GM21381 (cell line): Measurements from ENCODE around the gene PGAP6.
"Not testable (repeated sequence)": the region's sequence is repeated elsewhere in the genome, so short reads cannot be mapped to it uniquely, and the experiment has no call there.

Source experiments
- ATAC-seq: cut with Tn5 transposase; IDR thresholded peaks from one replicate; pipeline ENCODE4 v1.9.1; 2021; ENCODE audit warnings: mild to moderate bottlenecking, moderate library complexity; ENCODE audit not compliant: unreplicated experiment

The PGAP6 gene

DNA sequence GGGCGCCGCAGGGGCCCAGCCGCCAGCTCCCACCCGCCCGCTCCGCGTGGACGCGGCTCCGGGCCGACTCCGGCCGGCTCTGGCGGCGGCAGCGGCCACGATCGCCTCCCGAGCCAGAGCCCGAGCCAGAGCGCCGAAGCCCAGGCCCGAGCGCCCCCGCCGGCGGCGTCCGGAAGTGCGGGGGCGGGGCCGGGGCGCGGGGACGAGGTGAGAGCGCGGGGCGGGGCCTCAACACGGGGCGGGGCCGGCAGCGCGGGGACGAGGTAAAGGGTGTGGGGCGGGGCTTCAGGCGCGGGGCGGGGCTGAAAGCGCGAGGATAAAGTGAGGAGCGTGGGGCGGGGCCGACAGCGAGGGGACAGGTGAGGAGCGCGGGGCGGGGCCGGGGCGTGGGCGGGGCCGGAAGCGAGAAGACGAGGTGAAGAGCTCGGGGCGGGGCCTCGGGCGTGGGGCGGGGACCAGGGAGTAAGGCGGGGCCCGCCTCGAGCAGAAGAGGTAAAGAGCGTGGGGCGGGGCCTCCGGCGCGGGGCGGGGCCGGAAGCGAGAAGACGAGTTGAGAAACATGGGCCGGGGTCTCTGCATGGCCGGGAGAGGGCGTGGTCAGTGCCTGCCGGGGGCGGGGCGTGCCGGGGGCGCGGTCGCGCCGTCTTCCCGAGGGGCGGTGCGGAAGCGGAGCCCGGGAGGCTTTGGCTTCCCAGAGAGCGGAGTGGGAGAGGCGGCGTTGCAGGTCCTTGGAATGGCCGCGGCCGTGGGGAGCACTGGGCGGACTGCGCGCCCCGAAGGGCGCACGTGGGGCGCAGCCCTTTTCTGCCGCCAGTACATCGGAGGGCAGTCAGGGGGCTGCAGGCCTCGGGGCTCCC is 29.0 kb downstream of the PGAP6 start, which contains the start of gene AXIN1:
Gene AXIN1 (minus strand): TSS at position 177 of the 857 bp plus-strand sequence. CDS start 5,698 bp downstream, outside the sequence.
- ATAC-seq = peak; percentile 51

DNA sequence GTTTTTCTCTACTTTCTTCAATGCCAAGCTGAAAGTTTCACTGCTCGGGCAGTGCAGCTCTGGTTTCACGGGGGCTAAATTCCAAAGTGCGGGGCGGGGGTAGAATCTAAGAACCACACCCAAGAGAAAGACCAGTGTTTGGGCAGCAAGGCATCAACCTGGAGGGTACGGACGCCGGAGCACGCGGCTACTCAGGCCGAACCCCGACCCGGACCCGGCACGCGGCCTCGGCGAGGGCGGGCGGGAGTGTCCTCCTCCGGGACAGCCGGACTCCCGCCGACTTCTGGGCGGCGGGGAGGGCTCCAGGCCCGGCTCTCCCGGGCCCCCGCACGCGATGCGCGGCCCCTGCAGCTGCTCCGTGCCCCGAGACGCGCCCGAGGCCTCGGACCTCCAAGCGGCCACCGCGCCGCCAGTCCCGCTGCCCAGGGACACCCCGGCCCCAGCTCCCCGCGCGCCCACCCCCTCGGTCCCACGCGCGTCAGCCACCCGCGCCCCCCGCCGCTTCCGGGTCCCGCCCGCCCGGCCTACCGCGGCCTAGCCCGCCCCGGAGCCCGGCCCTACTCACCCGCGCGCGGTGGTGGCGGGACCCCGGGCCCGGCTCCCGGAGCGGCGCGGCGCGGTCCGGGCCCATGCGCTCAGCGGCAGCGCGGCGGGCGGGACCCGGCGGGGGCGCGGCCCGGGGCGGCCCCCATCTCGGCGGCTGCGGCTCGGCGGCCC is 29.8 kb downstream of the PGAP6 start:
- ATAC-seq = peak; percentile 24

DNA sequence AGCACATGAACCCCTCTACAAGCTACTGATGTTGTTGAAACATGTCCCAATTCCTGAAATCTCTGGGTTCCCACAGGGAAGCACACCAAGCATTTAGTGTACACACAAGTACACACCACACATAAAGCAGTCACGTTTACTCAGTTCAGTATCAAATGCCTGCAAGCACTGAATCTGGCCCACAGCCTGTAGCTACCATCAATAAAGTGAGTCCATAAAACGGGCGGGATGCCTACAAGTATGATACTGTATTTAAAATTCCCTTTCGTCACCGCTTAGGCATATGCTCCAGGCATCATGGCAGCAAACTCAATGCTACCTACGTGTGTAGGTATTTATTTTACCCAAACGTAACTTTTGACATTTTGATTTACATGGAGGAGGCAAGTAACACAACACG is 31.6 kb downstream of the PGAP6 start:
- no peak for ATAC-seq

DNA sequence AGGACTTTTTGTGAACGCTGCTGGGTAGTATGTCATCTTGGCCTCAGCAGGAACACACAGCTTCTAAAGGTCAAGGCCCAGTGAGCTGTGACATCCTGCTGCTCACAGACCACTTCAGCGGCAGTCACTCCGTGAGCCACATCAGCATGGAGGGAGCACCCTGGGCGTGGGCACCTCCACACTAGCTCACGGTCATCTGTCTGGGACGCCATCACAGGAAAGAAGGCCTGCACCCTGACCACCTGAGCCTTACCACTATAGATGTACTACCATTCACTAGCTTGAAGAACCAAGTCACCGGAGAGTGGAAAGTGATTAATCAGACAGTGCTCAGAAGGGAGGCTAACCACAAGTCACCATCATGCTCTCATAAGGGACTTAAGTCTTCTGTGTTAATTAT is 32.6 kb downstream of the PGAP6 start:
- no peak for ATAC-seq

DNA sequence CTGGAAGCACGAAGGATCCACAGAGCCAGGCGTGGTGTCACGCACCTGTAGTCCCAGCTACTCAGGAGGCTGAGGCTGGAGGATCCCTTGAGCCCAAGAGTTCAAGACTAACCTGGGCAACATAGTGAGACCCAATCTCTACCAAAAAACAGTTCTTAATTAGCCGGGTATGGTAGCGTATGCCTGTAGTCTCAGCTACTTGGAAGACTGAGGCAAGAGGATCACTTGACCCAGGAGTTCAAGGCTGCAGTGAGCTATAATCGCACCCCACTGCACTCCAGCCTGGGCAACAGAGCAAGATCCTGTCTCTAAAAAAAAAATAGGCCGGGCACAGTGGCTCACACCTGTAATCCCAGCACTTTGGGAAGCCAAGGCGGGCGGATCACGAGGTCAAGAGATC is 33.3 kb downstream of the PGAP6 start:
- not testable (repeated sequence) for ATAC-seq

DNA sequence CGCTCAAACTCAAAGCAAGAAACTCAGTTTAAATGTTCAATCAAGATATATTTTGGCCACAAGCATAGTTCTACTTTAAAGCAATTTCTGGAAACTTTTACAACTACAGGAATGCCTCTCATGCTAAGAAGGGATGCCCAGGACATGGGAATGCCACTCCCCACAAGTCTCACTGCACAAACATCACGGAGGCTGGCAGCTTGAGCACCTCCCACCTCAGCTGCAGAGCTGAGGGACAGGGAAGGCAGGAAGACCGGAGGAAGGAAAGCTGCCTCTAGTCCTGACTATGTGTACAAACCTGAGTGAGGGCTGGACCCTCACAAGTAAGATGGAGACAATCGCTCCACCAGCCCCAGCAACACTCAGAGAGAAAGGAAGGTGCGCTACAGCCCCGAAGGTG is 34.6 kb downstream of the PGAP6 start:
- ATAC-seq = no peak

DNA sequence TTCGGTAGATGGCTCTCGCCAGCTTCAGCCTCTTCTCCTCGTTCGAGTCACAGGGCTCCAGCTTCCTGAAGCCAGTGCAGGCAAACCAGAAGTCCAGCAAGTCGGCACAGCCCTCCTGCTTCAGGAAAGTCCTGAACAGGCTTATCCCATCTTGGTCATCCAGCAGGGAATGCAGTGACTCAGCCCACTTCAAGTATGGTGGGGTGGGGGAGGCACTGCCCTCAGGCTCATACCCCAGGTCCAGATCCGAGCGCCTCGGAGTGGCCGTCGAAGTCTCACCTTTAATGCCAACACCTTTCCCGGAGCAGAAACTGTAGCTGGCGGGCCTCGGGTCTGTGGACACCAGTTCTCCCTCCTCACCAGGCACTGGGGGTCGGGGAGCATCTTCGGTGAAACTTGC is 35.2 kb downstream of the PGAP6 start:
- no peak for ATAC-seq

DNA sequence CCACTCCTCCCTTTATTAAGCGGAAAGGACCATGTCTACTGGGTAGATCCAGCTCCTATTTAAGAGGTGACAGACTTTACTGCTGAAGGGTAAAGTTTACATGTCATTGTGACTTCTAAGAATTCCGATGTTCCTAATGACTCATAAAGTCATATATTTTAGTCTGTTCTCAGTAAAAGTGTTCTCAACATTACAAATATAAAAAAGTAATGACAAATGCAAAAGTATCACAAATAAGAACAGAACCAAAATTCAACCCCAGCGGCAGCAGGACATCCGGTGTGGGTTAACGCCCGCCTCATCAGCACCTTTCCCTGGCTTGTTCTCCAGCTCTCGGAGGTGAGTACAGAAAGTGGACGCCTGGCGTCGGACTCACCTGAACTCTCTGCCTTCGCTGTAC is 36.0 kb downstream of the PGAP6 start:
- no peak for ATAC-seq

DNA sequence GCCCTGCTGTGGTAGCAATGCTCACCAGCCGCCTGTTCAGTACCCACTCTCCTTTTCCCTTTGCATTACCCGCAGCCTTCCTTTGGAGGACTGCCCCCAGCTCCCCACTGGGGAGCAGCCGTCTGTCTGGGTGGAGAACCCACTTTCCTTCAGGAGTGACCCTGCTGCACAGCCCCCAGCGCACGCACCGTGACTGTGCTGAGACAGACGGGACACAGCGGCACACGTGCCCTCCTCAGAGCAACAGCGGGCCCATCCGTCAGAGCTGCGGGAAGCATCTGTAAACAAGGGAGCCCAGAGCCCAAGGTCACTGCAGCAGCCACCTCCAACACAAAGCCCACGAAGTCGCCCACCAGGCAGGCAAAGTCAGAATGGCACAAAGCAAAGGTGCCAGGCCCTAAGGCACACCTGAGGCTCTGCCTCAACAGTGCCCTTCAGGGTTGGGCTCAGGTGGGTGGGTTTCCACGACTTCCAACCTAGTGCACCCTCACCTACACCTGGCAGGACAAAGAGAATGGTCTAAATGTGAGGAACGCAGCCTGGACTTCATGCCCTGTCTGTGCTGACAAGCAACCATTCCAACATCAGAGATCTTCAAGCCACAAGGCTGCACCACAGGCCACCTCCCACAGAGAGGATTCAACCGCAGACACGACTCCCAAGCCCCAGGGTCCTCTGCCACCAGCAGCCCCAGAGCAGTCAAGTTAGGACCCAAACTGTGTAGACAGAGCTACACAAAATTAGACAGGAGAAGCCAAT is 39.1 kb downstream of the PGAP6 start:
- ATAC-seq = no peak

DNA sequence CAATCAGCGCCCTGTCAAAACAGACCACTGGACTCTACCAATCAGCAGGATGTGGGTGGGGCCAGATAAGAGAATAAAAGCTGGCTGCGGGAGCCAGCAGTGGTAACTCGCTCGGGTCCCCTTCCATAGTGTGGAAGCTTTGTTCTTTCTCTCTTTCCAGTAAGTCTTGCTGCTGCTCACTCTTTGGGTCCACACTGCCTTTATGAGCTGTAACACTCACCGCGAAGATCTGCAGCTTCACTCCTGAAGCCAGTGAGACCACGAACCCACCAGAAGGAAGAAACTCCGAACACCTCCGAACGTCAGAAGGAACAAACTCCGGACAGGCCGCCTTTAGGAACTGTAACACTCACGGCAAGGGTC is 39.8 kb downstream of the PGAP6 start:
- not testable (repeated sequence) for ATAC-seq

DNA sequence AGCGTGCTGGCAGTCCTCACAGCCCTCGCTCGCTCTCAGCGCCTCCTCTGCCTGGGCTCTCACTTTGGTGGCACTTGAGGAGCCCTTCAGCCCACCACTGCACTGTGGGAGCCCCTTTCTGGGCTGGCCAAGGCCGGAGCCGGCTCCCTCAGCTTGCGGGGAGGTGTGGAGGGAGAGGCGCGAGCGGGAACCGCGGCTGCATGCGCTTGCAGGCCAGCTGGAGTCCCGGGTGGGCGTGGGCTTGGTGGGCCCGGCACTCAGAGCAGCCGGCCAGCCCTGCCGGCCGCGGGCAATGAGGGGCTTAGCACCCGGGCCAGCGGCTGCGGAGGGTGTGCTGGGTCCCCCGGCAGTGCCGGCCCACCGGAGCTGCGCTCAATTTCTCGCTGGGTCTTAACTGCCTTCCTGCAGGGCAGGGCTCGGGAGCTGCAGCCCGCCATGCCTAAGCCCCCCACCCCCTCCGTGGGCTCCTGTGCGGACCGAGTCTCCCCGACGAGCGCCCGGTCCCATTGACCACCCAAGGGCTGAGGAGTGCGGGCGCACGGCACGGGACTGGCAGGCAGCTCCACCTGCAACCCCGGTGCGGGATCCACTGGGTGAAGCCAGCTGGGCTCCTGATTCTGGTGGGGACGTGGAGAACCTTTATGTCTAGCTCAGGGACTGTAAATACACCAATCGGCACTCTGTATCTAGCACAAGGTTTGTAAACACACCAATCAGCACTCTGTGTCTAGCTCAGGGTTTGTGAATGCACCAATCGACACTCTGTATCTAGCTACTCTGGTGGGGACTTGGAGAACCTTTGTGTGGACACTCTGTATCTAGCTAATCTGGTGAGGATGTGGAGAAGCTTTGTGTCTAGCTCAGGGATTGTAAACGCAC is 40.4 kb downstream of the PGAP6 start:
- ATAC-seq = not testable (repeated sequence)

DNA sequence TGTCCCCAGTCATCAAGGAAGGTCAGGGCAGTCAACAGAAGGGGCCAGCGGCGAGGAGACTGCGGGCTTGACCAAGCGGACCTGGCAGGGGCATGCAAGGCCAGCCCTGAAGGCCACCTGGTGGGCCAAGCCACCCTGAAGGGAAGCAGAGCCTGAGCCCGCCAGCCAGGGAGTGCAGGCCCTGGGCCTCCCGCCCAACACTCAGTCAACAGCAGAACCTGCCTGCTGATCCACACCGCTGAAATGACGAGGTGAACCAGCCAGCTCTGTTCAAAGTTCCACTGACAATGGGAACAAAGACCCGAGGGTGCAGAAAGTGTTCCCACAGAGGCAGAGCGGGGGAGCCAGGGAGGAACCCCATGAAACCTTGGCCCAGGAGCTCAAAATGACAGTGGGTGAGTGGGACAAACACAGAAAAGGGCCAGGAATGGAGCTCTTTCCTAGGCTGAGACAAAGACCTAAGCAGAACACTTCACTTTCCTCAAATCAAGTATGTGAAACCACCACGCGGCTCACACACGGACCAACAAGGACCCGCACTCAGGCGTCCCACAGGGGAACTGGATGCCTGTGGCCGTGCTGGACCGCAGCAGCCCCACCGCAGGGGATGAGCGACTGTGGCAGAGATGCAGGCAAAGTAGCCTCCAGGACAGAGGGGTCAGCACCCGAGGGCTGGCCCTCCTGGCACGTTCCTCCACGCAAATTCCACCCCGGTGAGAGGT is 41.2 kb downstream of the PGAP6 start:
- no peak for ATAC-seq

DNA sequence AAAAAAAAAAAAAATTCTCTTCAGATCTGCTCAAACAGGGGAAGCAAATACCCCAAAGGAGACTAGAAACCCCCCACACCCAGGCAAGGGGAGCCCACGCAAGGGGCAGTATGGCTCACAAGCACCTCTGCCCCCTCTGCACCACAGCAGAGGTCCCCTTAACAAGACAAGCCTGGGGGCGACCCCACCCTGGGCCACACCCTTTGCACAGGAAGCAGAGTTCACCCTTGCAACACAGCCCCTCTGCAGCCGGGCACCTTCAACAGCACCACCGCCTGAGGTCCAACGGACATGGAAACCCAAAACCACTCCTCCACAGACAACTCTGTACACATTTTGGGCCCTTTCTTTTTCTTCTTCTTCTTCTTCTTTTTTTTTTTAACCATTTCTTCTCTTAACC is 42.1 kb downstream of the PGAP6 start:
- no peak for ATAC-seq

DNA sequence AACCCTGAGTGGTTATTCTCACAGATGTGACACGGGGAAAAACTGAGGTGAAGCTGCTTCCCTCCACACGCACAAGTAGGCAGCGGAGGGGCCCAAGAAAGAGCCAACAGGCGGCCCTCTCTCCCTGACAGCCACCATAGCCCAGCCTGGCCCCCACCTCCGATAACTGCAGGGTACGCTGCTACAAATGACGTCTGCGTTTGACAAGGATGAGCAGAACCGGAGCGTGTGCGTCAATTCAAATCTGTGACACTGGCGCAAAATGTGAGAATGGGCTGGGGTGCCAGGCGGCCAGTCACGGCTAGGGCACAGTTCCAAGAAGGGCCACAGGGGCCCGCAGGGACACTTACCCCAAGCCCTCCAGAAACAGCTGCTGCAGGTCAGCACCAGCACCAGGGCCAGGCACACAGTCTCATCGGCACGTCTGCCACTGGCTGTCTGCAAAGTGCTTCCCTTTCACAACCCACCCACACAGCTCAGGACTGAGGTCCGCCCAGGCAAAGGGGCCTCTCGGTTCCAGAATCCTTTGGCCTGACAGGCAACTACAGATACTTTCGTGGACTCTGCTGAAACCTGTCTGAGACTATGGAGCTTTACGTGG is 43.7 kb downstream of the PGAP6 start:
- ATAC-seq = no peak

DNA sequence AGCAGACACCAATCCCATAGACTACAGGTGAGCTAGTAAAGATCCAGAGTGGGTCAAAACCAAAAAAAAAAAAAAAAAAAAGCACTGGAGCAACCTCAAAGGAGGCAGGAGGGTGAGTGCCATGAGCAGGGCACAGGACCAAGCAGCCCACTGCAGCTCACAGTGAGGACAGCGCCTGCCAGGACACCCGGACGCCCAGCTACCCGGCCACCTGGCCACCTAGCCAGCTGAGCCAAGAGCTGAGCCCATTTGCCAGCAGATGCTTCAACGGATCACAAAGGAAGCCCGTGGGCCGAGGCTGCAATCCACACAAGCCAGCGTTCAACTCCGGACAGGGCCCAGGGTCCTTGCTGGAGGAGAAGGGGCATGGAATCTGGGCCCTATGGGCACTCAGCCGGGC is 44.3 kb downstream of the PGAP6 start:
- no peak for ATAC-seq

DNA sequence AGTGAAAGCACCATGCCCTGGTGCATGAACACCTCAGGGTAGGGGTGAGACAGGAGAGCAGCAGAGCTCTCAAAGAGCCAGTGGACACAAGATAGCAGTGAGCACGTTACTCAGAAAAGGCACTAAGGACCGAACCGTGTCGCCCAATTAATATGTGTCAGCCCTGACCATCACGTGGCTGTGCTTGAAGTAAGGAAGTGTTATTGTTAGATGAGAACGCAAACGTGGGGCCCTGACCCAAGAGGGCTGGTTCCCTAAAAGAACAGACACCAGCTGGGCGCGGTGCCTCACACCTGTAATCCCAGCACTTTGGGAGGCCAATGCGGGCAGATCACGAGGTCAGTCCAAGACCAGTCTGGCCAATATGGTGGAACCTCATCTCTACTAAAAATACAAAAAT is 45.5 kb downstream of the PGAP6 start:
- ATAC-seq = no peak

DNA sequence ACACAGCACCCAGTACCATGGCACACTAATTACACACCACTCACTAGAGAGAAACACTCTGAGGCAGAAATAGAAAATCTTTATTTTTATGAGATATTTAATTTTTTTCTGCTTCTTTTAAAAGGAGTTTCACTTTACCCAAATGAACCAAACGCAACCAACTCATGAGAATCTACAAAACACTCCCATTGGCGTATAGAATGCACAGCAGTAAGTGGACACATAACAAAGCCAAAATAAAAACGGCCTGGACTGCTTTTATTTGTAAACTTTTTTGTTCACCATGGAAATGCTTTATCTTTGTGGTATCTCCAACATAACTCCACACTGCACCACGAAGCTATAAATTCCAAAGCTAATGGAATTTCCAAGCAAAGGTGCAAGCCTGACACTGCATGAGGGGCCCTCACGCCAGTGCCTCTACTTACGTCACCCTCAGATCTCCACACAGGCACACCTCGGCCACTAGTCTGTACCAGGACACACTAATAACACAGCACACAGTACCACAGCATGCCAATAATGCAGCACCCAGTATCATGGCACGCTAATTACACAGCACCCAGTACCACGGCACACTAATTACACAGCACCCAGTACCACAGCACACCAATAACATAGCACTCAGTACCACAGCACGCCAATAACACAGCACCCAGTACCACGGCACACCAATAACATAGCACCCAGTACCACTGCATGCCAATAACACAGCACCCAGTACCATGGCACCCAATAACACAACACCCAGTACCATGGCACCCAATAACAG is 46.7 kb downstream of the PGAP6 start:
- ATAC-seq = not testable (repeated sequence)

DNA sequence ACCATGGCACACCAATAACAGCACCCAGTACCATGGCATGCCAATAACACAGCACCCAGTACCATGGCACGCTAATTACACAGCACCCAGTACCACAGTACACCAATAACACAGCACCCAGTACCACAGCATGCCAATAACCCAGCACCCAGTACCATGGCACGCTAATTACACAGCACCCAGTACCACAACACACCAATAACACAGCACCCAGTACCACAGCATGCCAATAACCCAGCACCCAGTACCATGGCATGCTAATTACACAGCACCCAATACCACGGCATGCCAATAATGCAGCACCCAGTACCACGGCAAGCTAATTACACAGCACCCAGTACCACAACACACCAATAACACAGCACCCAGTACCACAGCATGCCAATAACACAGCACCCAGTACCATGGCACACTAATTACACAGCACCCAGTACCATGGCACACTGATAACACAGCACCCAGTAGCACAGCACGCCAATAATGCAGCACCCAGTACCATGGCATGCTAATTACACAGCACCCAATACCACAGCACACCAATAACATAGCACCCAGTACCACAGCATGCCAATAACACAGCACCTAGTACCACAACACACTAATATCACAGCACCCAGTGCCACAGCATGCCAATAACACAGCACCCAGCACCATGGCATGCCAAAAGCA is 47.5 kb downstream of the PGAP6 start:
- not testable (repeated sequence) for ATAC-seq
